Measurements from ENCODE around the gene EMCN. TPM values are rescaled to one million over a fixed set of nuclear protein-coding genes. Genes with fewer than 3 reads are reported as not detected.
A peak's percentile ranks its signal among the peaks of the same experiment; 100 is the strongest.

EMCN gene
- total and polyA plus RNA-seq, 2 donors (not counting 1 experiment from before 2014, with no cell fraction given): not detected

GRCh38 chr4:100379583-100380105, 138.2 kb downstream of the EMCN start:
- H3K4me1 Mint-ChIP-seq: no peaks in the 10 kb centered on the region
- no peak overlapping the region for H3K4me3 Mint-ChIP-seq
- Histone ChIP-seq H4K20me1 (ENCODE audit: control insufficient read depth, insufficient read depth, low read length, poor library complexity, severe bottlenecking) (no peaks in the 10 kb centered on the region), H2AFZ (ENCODE audit: insufficient read depth, low read depth, low read length, poor library complexity, severe bottlenecking) (no peak overlapping the region), H3K4me3 (ENCODE audit: control extremely low read depth in 1 of 5, extremely low read depth in 1 of 5, insufficient read depth in 1 of 5, low read depth in 2 of 5, low read length in 4 of 5) (no peak overlapping the region), H3K4me1 (ENCODE audit: control insufficient read depth in 2 of 2, insufficient read depth in 2 of 2, low read length in 2 of 2) (no peaks in the 10 kb centered on the region), H3K9ac (ENCODE audit: low read length) (no peak overlapping the region), H3K27me3 (replicated peaks in 1 of 4; ENCODE audit: control extremely low read depth in 1 of 4, control insufficient read depth in 3 of 4, insufficient read depth in 4 of 4, low read length in 3 of 4) (peaks cover 0 to 3% (median 0%) of the 10 kb centered on the region in 4 experiments), H3K9me3 (ENCODE audit: control extremely low read depth in 1 of 3, control insufficient read depth in 2 of 3, insufficient read depth in 1 of 3, low read length in 2 of 3) (peaks cover 0 to 4% (median 0%) of the 10 kb centered on the region in 3 donors), H3K27ac (ENCODE audit: low read length in 2 of 2) (no peak overlapping the region), H3K36me3 (replicated peaks in 1 of 2; ENCODE audit: control extremely low read depth in 1 of 2, control insufficient read depth in 1 of 2, extremely low read depth in 1 of 2, insufficient read depth in 2 of 2, low read length in 1 of 2) (no peaks in the 10 kb centered on the region), H3K4me2 (replicated peaks; ENCODE audit: low read depth, low read length, poor library complexity, severe bottlenecking) (no peak overlapping the region), H3K79me2 (ENCODE audit: control insufficient read depth, insufficient read depth, low read length) (no peaks in the 10 kb centered on the region)
- POLR2A ChIA-PET: no interaction called here
- intact Hi-C loops (cut with micrococcal nuclease): no loop called here
- H3K9me3 Mint-ChIP-seq (ENCODE audit: insufficient read depth): no peaks in the 10 kb centered on the region
- 96% methylated on average over 4 of the region's 5 CpGs for WGBS (ENCODE audit: insufficient coverage)
- H3K27ac Mint-ChIP-seq: no peak overlapping the region
- TF ChIP-seq EZH2 (IDR thresholded peaks at IDR 0.05; ENCODE audit: borderline replicate concordance, insufficient read depth, low read depth, low read length, poor library complexity, severe bottlenecking) (no peak), CTCF (IDR thresholded peaks at IDR 0.05) (no peak)
- no peak for DNase-seq
- peaks cover 16% of the 10 kb centered on the region for H3K27me3 Mint-ChIP-seq
- ATAC-seq (ENCODE audit: low read depth): no peak
- CTCF ChIA-PET: interaction anchor here (1.2 kb wide), 1 partner anchor 8 kb away, joined by 4 read pairs; no protein-coding TSS in a partner anchor

GRCh38 chr4:100372432-100372831, 145.4 kb downstream of the EMCN start:
- no peak for TF ChIP-seq EZH2 (IDR thresholded peaks at IDR 0.05; ENCODE audit: borderline replicate concordance, insufficient read depth, low read depth, low read length, poor library complexity, severe bottlenecking)
- peak; percentile 33 for TF ChIP-seq CTCF (IDR thresholded peaks at IDR 0.05)
- Histone ChIP-seq H3K9ac (ENCODE audit: low read length) (no peak overlapping the region), H3K27ac (ENCODE audit: low read length in 2 of 2) (no peak overlapping the region), H3K27me3 (replicated peaks in 1 of 4; ENCODE audit: control extremely low read depth in 1 of 4, control insufficient read depth in 3 of 4, insufficient read depth in 4 of 4, low read length in 3 of 4) (no peaks in the 10 kb centered on the region), H3K4me3 (ENCODE audit: control extremely low read depth in 1 of 5, extremely low read depth in 1 of 5, insufficient read depth in 1 of 5, low read depth in 2 of 5, low read length in 4 of 5) (no peak overlapping the region), H2AFZ (ENCODE audit: insufficient read depth, low read depth, low read length, poor library complexity, severe bottlenecking) (no peak overlapping the region), H4K20me1 (ENCODE audit: control insufficient read depth, insufficient read depth, low read length, poor library complexity, severe bottlenecking) (no peaks in the 10 kb centered on the region), H3K36me3 (replicated peaks in 1 of 2; ENCODE audit: control extremely low read depth in 1 of 2, control insufficient read depth in 1 of 2, extremely low read depth in 1 of 2, insufficient read depth in 2 of 2, low read length in 1 of 2) (no peaks in the 10 kb centered on the region), H3K9me3 (ENCODE audit: control extremely low read depth in 1 of 3, control insufficient read depth in 2 of 3, insufficient read depth in 1 of 3, low read length in 2 of 3) (no peaks in the 10 kb centered on the region), H3K79me2 (ENCODE audit: control insufficient read depth, insufficient read depth, low read length) (no peaks in the 10 kb centered on the region), H3K4me2 (replicated peaks; ENCODE audit: low read depth, low read length, poor library complexity, severe bottlenecking) (no peak overlapping the region), H3K4me1 (ENCODE audit: control insufficient read depth in 2 of 2, insufficient read depth in 2 of 2, low read length in 2 of 2) (no peaks in the 10 kb centered on the region)
- H3K4me3 Mint-ChIP-seq: no peak overlapping the region
- no peak overlapping the region for H3K27ac Mint-ChIP-seq
- DNase-seq: peak; percentile 5
- H3K9me3 Mint-ChIP-seq (ENCODE audit: insufficient read depth): no peaks in the 10 kb centered on the region
- H3K4me1 Mint-ChIP-seq: no peaks in the 10 kb centered on the region
- WGBS (ENCODE audit: insufficient coverage): no CpG with 5 or more reads among the region's 3 CpGs
- no peak for ATAC-seq (ENCODE audit: low read depth)
- intact Hi-C loops (cut with micrococcal nuclease): no loop called here
- ChIA-PET POLR2A (no interaction called here), CTCF (interaction anchor here (0.6 to 1.6 kb wide), 6 partner anchors 8 to 1890 kb away, joined by 3 to 5 read pairs (median 4); no protein-coding TSS in a partner anchor)
- peaks cover 9% of the 10 kb centered on the region for H3K27me3 Mint-ChIP-seq
